GM12878 (cell line): ENCODE data around the gene ATP1B1. TPM values are rescaled to one million over a fixed set of nuclear protein-coding genes. Genes with fewer than 3 reads are reported as not detected.

ENCODE experiments used
- ATAC-seq: fragments of 200-7000 bp; cut with Tn5 transposase; 3 replicates; pipeline ENCODE4 v1.9.1; 2020; ENCODE audit warnings: mild to moderate bottlenecking, moderate library complexity
- BruUV-seq: library from RNA; stranded (reverse); fragments of 400-500 nt; replicated peaks from 2 replicates; lab custom pipeline; 2021; lab: Mats Ljungman, UMichigan
- CTCF ChIA-PET: fragments of 300-600 bp; sonication (Branson Sonifier 250); formaldehyde crosslinking; extraction: SDS; loops from one replicate; lab custom pipeline; 2021; ENCODE audit warnings: inconsistent platforms; lab: Yijun Ruan, JAX
- POLR2A ChIA-PET: fragments of 350-600 bp; formaldehyde crosslinking; extraction: SDS; loops from one replicate; lab custom pipeline; 2021; ENCODE audit warnings: inconsistent platforms; lab: Charles Lee
- RAD21 ChIA-PET: fragments of 300-600 bp; sonication (Branson Sonifier 250); formaldehyde crosslinking; loops from one replicate; lab custom pipeline; 2023; ENCODE audit warnings: antibody characterized with exemption; ENCODE audit not compliant: unreplicated experiment; lab: Charles Lee
- SMC1A ChIA-PET: fragments of 300-600 bp; sonication (Branson Sonifier 250); formaldehyde crosslinking; loops from one replicate; lab custom pipeline; 2023; ENCODE audit not compliant: unreplicated experiment, uncharacterized antibody; lab: Charles Lee
- DNase-seq: peaks from one replicate; pipeline ENCODE4 v3.0.0-alpha.2; 2011; ENCODE audit warnings: low read depth, low spot score
- FAIRE-seq: peaks from 3 replicates; lab custom pipeline; 2011; peaks lifted over from hg19 to GRCh38; lab: Jason Lieb, UNC
- H2AFZ ChIP-seq: 2 replicates; pipeline ENCODE4 v1.6.0; 2011; ENCODE audit warnings: low read depth, low read length, control low read depth; ENCODE audit not compliant: control insufficient read depth
- H3K27ac ChIP-seq: 2 replicates; pipeline ENCODE4 v1.5.1; 2011; ENCODE audit warnings: control low read depth; ENCODE audit not compliant: control insufficient read depth, insufficient read depth
- H3K27me3 ChIP-seq, 2 experiments: replicated peaks in 1 of 2; 2 replicates each; pipeline versions ENCODE4 v1.6.0 to v1.6.1; 2011; ENCODE audit warnings: low read length in 1 of 2; ENCODE audit not compliant: control insufficient read depth in 2 of 2, insufficient read depth in 2 of 2
- H3K36me3 ChIP-seq, 2 experiments: 2 replicates each; pipeline ENCODE4 v1.5.1; 2011; ENCODE audit warnings: low read length in 1 of 2; ENCODE audit not compliant: control insufficient read depth in 2 of 2, insufficient read depth in 2 of 2
- H3K4me1 ChIP-seq: 2 replicates; pipeline ENCODE4 v1.6.1; 2011; ENCODE audit warnings: mild to moderate bottlenecking, low read length, moderate library complexity, mixed read lengths; ENCODE audit not compliant: control insufficient read depth, insufficient read depth
- H3K4me2 ChIP-seq: 2 replicates; pipeline ENCODE4 v1.6.0; 2011; ENCODE audit warnings: control low read depth; ENCODE audit not compliant: control insufficient read depth, insufficient read depth
- H3K4me3 ChIP-seq: fragments of 200-600 bp; sonication (generic); 2 replicates; pipeline ENCODE4 v1.5.1; 2016
- H3K79me2 ChIP-seq: 2 replicates; pipeline ENCODE4 v1.6.0; 2011; ENCODE audit warnings: low read length; ENCODE audit not compliant: control insufficient read depth, insufficient read depth
- H3K9ac ChIP-seq: 2 replicates; pipeline ENCODE4 v1.8.0; 2011; ENCODE audit warnings: low read length, control low read depth, mixed read lengths; ENCODE audit not compliant: control insufficient read depth, insufficient read depth
- H3K9me3 ChIP-seq: replicated peaks from 3 replicates; pipeline ENCODE4 v1.5.1; 2011; ENCODE audit warnings: mild to moderate bottlenecking, low read length; ENCODE audit not compliant: control insufficient read depth, insufficient read depth
- H4K20me1 ChIP-seq: 2 replicates; pipeline ENCODE4 v1.6.0; 2011; ENCODE audit not compliant: control insufficient read depth, insufficient read depth
- CHD2 ChIP-seq: IDR thresholded peaks from 2 replicates; pipeline ENCODE4 v1.6.1; 2011; ENCODE audit warnings: low read depth, low read length, improper control_type of control experiment, borderline replicate concordance
- EP300 ChIP-seq, 2 experiments: fragments of 150-350 bp in 1 of 2; IDR thresholded peaks; 2 replicates each; pipeline ENCODE4 v1.6.1; 2011 to 2012; ENCODE audit warnings: low read depth in 2 of 2, low read length in 2 of 2, borderline replicate concordance in 1 of 2, improper control_type of control experiment in 1 of 2, inconsistent platforms in 1 of 2; ENCODE audit not compliant: control insufficient read depth in 1 of 2
- ETV6 ChIP-seq, 2 experiments: fragments of 450-650 bp in 1 of 2; IDR thresholded peaks in 1 of 2; conservative IDR thresholded peaks in 1 of 2; 2 replicates each; pipeline ENCODE4 v1.6.1; 2014; ENCODE audit warnings: antibody characterized with exemption in 1 of 2, borderline replicate concordance in 1 of 2, low read depth in 1 of 2, mild to moderate bottlenecking in 1 of 2, moderate library complexity in 1 of 2
- JUND ChIP-seq: IDR thresholded peaks from 2 replicates; pipeline ENCODE4 v1.6.1; 2012; ENCODE audit warnings: low read depth, mild to moderate bottlenecking, low read length, improper control_type of control experiment, moderate library complexity
- MEF2B ChIP-seq: fragments of 450-650 bp; IDR thresholded peaks from 2 replicates; pipeline ENCODE4 v1.6.1; 2018; ENCODE audit warnings: mild to moderate bottlenecking, moderate library complexity; ENCODE audit not compliant: partially characterized antibody, poor library complexity, severe bottlenecking
- NFXL1 ChIP-seq: fragments of 450-650 bp; IDR thresholded peaks from 2 replicates; pipeline ENCODE4 v1.6.1; 2017; ENCODE audit warnings: antibody characterized with exemption, mild to moderate bottlenecking, borderline replicate concordance
- NRF1 ChIP-seq: conservative IDR thresholded peaks from 2 replicates; pipeline ENCODE4 v1.6.1; 2011; ENCODE audit warnings: mild to moderate bottlenecking, low read depth, low read length, improper control_type of control experiment
- POU2F2 ChIP-seq: IDR thresholded peaks from 3 replicates; pipeline ENCODE4 v1.6.1; 2011; ENCODE audit warnings: low read depth, mild to moderate bottlenecking, low read length, borderline replicate concordance
- RAD21 ChIP-seq: IDR thresholded peaks from 2 replicates; pipeline ENCODE4 v1.6.1; 2011; ENCODE audit warnings: mild to moderate bottlenecking, low read depth, low read length, moderate library complexity; ENCODE audit not compliant: insufficient read depth
- RBBP5 ChIP-seq: fragments of 200-600 bp; sonication (generic); conservative IDR thresholded peaks from 2 replicates; pipeline ENCODE4 v1.6.1; 2016
- SUZ12 ChIP-seq: fragments of 200-600 bp; sonication (generic); IDR thresholded peaks from one replicate; pipeline ENCODE4 v1.6.1; 2018; ENCODE audit warnings: antibody characterized with exemption, mild to moderate bottlenecking; ENCODE audit not compliant: unreplicated experiment
- ZNF384 ChIP-seq: IDR thresholded peaks from 2 replicates; pipeline ENCODE4 v1.6.1; 2012; ENCODE audit warnings: low read depth, mild to moderate bottlenecking, low read length, improper control_type of control experiment, borderline replicate concordance
- WGBS: methylation state at CpG from one replicate; pipeline ENCODE4 v1.1.6; 2016; ENCODE audit warnings: low lambda C conversion rate; ENCODE audit not compliant: insufficient replicate concordance, insufficient coverage; ENCODE audit errors: missing lambda C conversion rate; 5-methylcytosine and 5-hydroxymethylcytosine counted together
- in situ Hi-C: fragments of 300-500 bp; cut with MboI; formaldehyde crosslinking; loops from 9 replicates; pipeline ENCODE4 v1.14.3; 2018; ENCODE audit warnings: mixed read lengths
- intact Hi-C: fragments of 100-400 bp; cut with micrococcal nuclease; formaldehyde crosslinking; loops from one replicate; pipeline ENCODE4 v1.14.2; 2022; ENCODE audit not compliant: unreplicated experiment
- polyA plus RNA-seq, 11 experiments: library from polyadenylated mRNA; depleted of rRNA in 4 of 11; unstranded in 6 of 11; stranded (reverse) in 5 of 11; fragments of >200 nt; fragmentation: Nextera tagmentation in 4 of 11; fragmentation: Illumina TruSeq in 1 of 11; extraction: Ambion mirVana in 4 of 11; extraction: Trizol in 1 of 11; gene quantifications; 1 replicate in 1 of 11; 2 replicates in 10 of 11; pipeline versions ENCODE4 v1.2.1 to v1.2.3, GENCODE V29; 2011 to 2016; ENCODE audit warnings: inconsistent platforms in 2 of 11, missing spikeins in 2 of 11, low read depth in 1 of 11
- total RNA-seq, 4 experiments: library from RNA; depleted of rRNA in 3 of 4; stranded (reverse); fragments of >200 nt in 3 of 4; fragmentation: Illumina TruSeq in 1 of 4; extraction: Trizol in 1 of 4; gene quantifications; 2 replicates each; pipeline versions ENCODE4 v1.2.1 to v1.2.3, GENCODE V29; 2013 to 2021
- TF ChIP-seq, protein P1 (sequence below): fragments of 150-350 bp; IDR thresholded peaks from 2 replicates; pipeline ENCODE4 v1.6.1; 2014; ENCODE audit warnings: mild to moderate bottlenecking, low read depth, low read length
- TF ChIP-seq, protein P2 (sequence below): IDR thresholded peaks from 2 replicates; pipeline ENCODE4 v1.6.1; 2012; ENCODE audit warnings: improper control_type of control experiment, low read depth, low read length; ENCODE audit not compliant: insufficient replicate concordance

ATP1B1 gene
- total and polyA plus RNA-seq, 10 of the 15 experiments (the other 5 are each of a cell fraction or from before 2014, with no cell fraction given) = 0.84 to 14.0 (median 1.4) TPM

DNA sequence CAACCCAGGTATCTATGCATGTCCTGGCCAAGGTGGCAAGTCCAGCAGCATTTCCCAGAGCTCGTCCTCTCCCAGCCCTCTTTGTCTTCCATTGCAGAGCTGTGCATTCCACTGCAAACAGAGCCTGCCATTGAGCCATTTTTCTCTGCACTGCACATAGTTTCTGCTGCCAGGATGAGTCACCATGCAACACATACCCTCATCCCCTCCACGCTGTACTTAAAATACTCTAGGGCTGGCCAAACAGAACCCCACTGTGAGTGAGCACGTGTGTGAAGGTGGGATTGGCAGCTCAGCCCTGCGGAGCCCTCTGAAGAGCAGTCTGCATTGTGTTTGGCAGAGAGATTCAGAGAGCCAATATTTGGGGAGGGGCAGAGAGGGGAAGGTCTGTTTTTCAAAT, 3.9 kb upstream of the ATP1B1 start:
- RAD21 ChIA-PET = no interaction called here
- no peak overlapping the region for H3K4me2 ChIP-seq
- no peaks in the 10 kb centered on the region for H3K9me3 ChIP-seq
- 47% methylated on average over 4 of the region's 4 CpGs for WGBS
- in situ Hi-C loops (no loop called here), intact Hi-C loops (no loop called here)
- POLR2A ChIA-PET = no interaction called here
- no peak overlapping the region for H2AFZ ChIP-seq
- H3K79me2 ChIP-seq = peaks cover 4% of the 10 kb centered on the region
- BruUV-seq = no TSS peak
- no peak overlapping the region for H3K27ac ChIP-seq
- H3K27me3 ChIP-seq = peaks cover 2 to 6% of the 10 kb centered on the region in 2 experiments; a peak in 2 of 4 replicates
- no peak overlapping the region for H3K4me3 ChIP-seq
- H4K20me1 ChIP-seq = no peaks in the 10 kb centered on the region
- ATAC-seq (no peak), DNase-seq (no peak), FAIRE-seq (no peak)
- no peaks in the 10 kb centered on the region for H3K36me3 ChIP-seq
- no peak overlapping the region for H3K9ac ChIP-seq
- SMC1A ChIA-PET = interaction anchor here (15.1 kb wide), 1 partner anchor 10 kb away, joined by 188 read pairs; no protein-coding TSS in a partner anchor
- CTCF ChIA-PET = interaction anchor here (1.6 kb wide), 1 partner anchor 17 kb away, joined by 4 read pairs; no protein-coding TSS in a partner anchor
- H3K4me1 ChIP-seq = peaks cover 8% of the 10 kb centered on the region; the same call in 1 of the 2 replicates
- TF ChIP-seq, protein P1, sequence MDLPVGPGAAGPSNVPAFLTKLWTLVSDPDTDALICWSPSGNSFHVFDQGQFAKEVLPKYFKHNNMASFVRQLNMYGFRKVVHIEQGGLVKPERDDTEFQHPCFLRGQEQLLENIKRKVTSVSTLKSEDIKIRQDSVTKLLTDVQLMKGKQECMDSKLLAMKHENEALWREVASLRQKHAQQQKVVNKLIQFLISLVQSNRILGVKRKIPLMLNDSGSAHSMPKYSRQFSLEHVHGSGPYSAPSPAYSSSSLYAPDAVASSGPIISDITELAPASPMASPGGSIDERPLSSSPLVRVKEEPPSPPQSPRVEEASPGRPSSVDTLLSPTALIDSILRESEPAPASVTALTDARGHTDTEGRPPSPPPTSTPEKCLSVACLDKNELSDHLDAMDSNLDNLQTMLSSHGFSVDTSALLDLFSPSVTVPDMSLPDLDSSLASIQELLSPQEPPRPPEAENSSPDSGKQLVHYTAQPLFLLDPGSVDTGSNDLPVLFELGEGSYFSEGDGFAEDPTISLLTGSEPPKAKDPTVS = no peak
- TF ChIP-seq NFXL1 = no peak
- no peak for TF ChIP-seq MEF2B
- TF ChIP-seq, protein P2, sequence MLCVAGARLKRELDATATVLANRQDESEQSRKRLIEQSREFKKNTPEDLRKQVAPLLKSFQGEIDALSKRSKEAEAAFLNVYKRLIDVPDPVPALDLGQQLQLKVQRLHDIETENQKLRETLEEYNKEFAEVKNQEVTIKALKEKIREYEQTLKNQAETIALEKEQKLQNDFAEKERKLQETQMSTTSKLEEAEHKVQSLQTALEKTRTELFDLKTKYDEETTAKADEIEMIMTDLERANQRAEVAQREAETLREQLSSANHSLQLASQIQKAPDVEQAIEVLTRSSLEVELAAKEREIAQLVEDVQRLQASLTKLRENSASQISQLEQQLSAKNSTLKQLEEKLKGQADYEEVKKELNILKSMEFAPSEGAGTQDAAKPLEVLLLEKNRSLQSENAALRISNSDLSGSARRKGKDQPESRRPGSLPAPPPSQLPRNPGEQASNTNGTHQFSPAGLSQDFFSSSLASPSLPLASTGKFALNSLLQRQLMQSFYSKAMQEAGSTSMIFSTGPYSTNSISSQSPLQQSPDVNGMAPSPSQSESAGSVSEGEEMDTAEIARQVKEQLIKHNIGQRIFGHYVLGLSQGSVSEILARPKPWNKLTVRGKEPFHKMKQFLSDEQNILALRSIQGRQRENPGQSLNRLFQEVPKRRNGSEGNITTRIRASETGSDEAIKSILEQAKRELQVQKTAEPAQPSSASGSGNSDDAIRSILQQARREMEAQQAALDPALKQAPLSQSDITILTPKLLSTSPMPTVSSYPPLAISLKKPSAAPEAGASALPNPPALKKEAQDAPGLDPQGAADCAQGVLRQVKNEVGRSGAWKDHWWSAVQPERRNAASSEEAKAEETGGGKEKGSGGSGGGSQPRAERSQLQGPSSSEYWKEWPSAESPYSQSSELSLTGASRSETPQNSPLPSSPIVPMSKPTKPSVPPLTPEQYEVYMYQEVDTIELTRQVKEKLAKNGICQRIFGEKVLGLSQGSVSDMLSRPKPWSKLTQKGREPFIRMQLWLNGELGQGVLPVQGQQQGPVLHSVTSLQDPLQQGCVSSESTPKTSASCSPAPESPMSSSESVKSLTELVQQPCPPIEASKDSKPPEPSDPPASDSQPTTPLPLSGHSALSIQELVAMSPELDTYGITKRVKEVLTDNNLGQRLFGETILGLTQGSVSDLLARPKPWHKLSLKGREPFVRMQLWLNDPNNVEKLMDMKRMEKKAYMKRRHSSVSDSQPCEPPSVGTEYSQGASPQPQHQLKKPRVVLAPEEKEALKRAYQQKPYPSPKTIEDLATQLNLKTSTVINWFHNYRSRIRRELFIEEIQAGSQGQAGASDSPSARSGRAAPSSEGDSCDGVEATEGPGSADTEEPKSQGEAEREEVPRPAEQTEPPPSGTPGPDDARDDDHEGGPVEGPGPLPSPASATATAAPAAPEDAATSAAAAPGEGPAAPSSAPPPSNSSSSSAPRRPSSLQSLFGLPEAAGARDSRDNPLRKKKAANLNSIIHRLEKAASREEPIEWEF = no peak
- TF ChIP-seq CHD2 = no peak
- no peak for TF ChIP-seq NRF1
- no peak for TF ChIP-seq JUND
- TF ChIP-seq POU2F2 = no peak
- no peak for TF ChIP-seq SUZ12
- no peak for TF ChIP-seq ETV6 (conservative IDR thresholded peaks at IDR 0.05 in 1 of 2, IDR thresholded peaks at IDR 0.05 in 1 of 2; ENCODE audit: borderline replicate concordance in 1 of 2, low read depth in 1 of 2)
- no peak for TF ChIP-seq RBBP5
- no peak for TF ChIP-seq ZNF384
- TF ChIP-seq EP300 (IDR thresholded peaks at IDR 0.05; ENCODE audit: borderline replicate concordance in 1 of 2, control insufficient read depth in 1 of 2, low read depth in 2 of 2, low read length in 2 of 2) = no peak
- TF ChIP-seq RAD21 = no peak
